GM19035 (cell line): ENCODE measurements around the gene CSGALNACT2.
"Not testable (repeated sequence)": the region's sequence is repeated elsewhere in the genome, so short reads cannot be mapped to it uniquely, and the experiment has no call there.

ENCODE experiments used
- ATAC-seq: cut with Tn5 transposase; IDR thresholded peaks from one replicate; pipeline ENCODE4 v1.9.1; 2021; ENCODE audit not compliant: unreplicated experiment

The CSGALNACT2 gene

GRCh38 chr10:43176271-43176670 is 38.0 kb downstream of the CSGALNACT2 start:
- no peak for ATAC-seq

GRCh38 chr10:43177595-43177994 is 39.4 kb downstream of the CSGALNACT2 start:
- no peak for ATAC-seq

GRCh38 chr10:43181146-43181545 is 42.9 kb downstream of the CSGALNACT2 start:
- ATAC-seq = no peak

- ATAC-seq = not testable (repeated sequence)
These were observed 45.5 kb downstream of the CSGALNACT2 start for GRCh38 chr10:43183764-43184163.

GRCh38 chr10:43186150-43186549 is 47.9 kb downstream of the CSGALNACT2 start:
- ATAC-seq = no peak

- no peak for ATAC-seq
These were observed 49.0 kb downstream of the CSGALNACT2 start for GRCh38 chr10:43187213-43187612.

- ATAC-seq = no peak
These were observed 50.5 kb downstream of the CSGALNACT2 start for GRCh38 chr10:43188702-43189101.

GRCh38 chr10:43190289-43190688 is 52.0 kb downstream of the CSGALNACT2 start:
- ATAC-seq = no peak

GRCh38 chr10:43190775-43191174 is 52.5 kb downstream of the CSGALNACT2 start:
- ATAC-seq = no peak

- no peak for ATAC-seq
These were observed 54.6 kb downstream of the CSGALNACT2 start for GRCh38 chr10:43192884-43193283.

- no peak for ATAC-seq
These were observed 55.3 kb downstream of the CSGALNACT2 start for GRCh38 chr10:43193496-43194080.

GRCh38 chr10:43194266-43194665 is 56.0 kb downstream of the CSGALNACT2 start:
- ATAC-seq = no peak

GRCh38 chr10:43194859-43195258 is 56.6 kb downstream of the CSGALNACT2 start:
- ATAC-seq = no peak

- no peak for ATAC-seq
These were observed 57.3 kb downstream of the CSGALNACT2 start for GRCh38 chr10:43195557-43195956.

- ATAC-seq = no peak
These were observed 58.1 kb downstream of the CSGALNACT2 start for GRCh38 chr10:43196131-43196980.

- ATAC-seq = no peak
These were observed 59.0 kb downstream of the CSGALNACT2 start for GRCh38 chr10:43196981-43197833.

- no peak for ATAC-seq
These were observed 59.8 kb downstream of the CSGALNACT2 start for GRCh38 chr10:43197834-43198681.

GRCh38 chr10:43198682-43199005 is 60.4 kb downstream of the CSGALNACT2 start:
- no peak for ATAC-seq

- ATAC-seq = no peak
These were observed 60.9 kb downstream of the CSGALNACT2 start for GRCh38 chr10:43199088-43199683.
